COLO829 (cell line): ENCODE measurements around the gene ZNF385D.

ENCODE experiments used
- DNase-seq: peaks from one replicate; pipeline ENCODE4 v3.0.0; 2012; ENCODE audit warnings: low spot score

Gene ZNF385D

GRCh38 chr3:21601178-21601577 is 149.8 kb downstream of the ZNF385D start:
- DNase-seq: no peak

GRCh38 chr3:21599890-21600289 is 151.1 kb downstream of the ZNF385D start:
- DNase-seq: no peak

GRCh38 chr3:21592828-21593227 is 158.2 kb downstream of the ZNF385D start:
- DNase-seq: no peak

- no peak for DNase-seq
Measured at GRCh38 chr3:21587894-21588293, 163.1 kb downstream of the ZNF385D start.

GRCh38 chr3:21585216-21585740 is 165.7 kb downstream of the ZNF385D start:
- no peak for DNase-seq

- DNase-seq: no peak
Measured at GRCh38 chr3:21573291-21573690, 177.7 kb downstream of the ZNF385D start.

GRCh38 chr3:21564531-21564930 is 186.5 kb downstream of the ZNF385D start:
- DNase-seq: no peak

GRCh38 chr3:21562243-21562642 is 188.8 kb downstream of the ZNF385D start:
- no peak for DNase-seq

- DNase-seq: no peak
Measured at GRCh38 chr3:21561472-21561871, 189.5 kb downstream of the ZNF385D start.

- no peak for DNase-seq
Measured at GRCh38 chr3:21551019-21551418, 200.0 kb downstream of the ZNF385D start.

GRCh38 chr3:21544076-21544462 is 206.9 kb downstream of the ZNF385D start:
- DNase-seq: no peak

- no peak for DNase-seq
Measured at GRCh38 chr3:21543380-21544075, 207.5 kb downstream of the ZNF385D start.

- DNase-seq: no peak
Measured at GRCh38 chr3:21542656-21543379, 208.2 kb downstream of the ZNF385D start.

- DNase-seq: no peak
Measured at GRCh38 chr3:21540265-21540664, 210.7 kb downstream of the ZNF385D start.

GRCh38 chr3:21534462-21534861 is 216.5 kb downstream of the ZNF385D start:
- DNase-seq: no peak

GRCh38 chr3:21533002-21533401 is 218.0 kb downstream of the ZNF385D start:
- DNase-seq: no peak

- DNase-seq: no peak
Measured at GRCh38 chr3:21531909-21532308, 219.1 kb downstream of the ZNF385D start.

- DNase-seq: no peak
Measured at GRCh38 chr3:21528291-21528995, 222.6 kb downstream of the ZNF385D start.

- no peak for DNase-seq
Measured at GRCh38 chr3:21526461-21526860, 224.5 kb downstream of the ZNF385D start.

- no peak for DNase-seq
Measured at GRCh38 chr3:21524133-21524532, 226.9 kb downstream of the ZNF385D start.

- no peak for DNase-seq
Measured at GRCh38 chr3:21520106-21520963, 230.7 kb downstream of the ZNF385D start.

GRCh38 chr3:21517184-21517583 is 233.8 kb downstream of the ZNF385D start:
- no peak for DNase-seq
